Right lobe of liver (tissue), 4 donors: ENCODE results near the gene POLR1A.

ENCODE experiments used
- CTCF ChIP-seq, 4 donors: fragments of 200-600 bp in 3 of 4; fragments of 450-650 bp in 1 of 4; IDR thresholded peaks; one replicate each; pipeline versions ENCODE4 v1.5.1 to v1.8.0; 2016 to 2022; ENCODE audit warnings: antibody characterized with exemption in 4 of 4, mild to moderate bottlenecking in 2 of 4
- POLR2A ChIP-seq: fragments of 450-650 bp; IDR thresholded peaks from one replicate; pipeline ENCODE4 v1.6.1; 2017; ENCODE audit warnings: antibody characterized with exemption, mild to moderate bottlenecking
- donor health status: DM: no; HTN: no; CAD: no.
- donor health status: DM: no; HTN: no; CAD: no.
- donor health status: DM: no; HTN: yes; CAD: no.

GRCh38 chr2:86035376-86035882 lies 70.3 kb downstream of the POLR1A start:
- TF ChIP-seq POLR2A = no peak
- TF ChIP-seq CTCF (IDR thresholded peaks at IDR 0.05) = no peak
